ENCODE data around the gene MALT1.

Gene MALT1

DNA sequence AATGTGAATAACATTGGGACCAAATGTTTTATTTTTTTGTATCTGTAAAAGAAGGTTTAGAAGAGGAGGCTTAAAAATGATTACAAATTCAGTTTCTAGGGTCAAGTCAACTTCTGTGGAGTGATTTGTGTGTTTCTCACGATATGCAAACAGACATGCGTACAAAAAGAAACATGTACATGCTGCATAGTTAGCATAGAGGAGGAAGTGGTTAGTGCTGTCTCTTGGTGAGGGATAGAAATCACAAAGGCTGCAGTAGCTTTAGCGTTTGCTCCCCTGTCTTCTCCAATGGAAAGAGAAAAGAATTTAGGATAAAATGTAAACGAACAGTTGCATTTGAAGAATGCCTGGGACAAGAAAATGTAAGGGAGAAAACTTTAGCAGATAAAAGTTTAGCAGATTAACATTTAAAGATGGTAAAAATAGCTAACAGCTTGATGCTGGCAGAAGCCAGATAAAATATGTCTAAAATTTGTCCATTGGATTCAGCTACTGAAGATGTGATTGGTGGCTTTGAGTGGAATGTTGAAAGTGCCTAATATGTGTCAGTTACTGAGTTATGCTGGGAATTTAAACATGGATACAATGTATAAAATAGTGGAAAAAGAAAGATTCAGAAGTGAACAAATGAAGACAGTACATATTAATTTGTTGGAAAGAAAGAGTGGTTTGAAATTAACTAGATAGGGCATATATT is 44.9 kb downstream of the MALT1 start:
- TF ChIP-seq, protein P1, sequence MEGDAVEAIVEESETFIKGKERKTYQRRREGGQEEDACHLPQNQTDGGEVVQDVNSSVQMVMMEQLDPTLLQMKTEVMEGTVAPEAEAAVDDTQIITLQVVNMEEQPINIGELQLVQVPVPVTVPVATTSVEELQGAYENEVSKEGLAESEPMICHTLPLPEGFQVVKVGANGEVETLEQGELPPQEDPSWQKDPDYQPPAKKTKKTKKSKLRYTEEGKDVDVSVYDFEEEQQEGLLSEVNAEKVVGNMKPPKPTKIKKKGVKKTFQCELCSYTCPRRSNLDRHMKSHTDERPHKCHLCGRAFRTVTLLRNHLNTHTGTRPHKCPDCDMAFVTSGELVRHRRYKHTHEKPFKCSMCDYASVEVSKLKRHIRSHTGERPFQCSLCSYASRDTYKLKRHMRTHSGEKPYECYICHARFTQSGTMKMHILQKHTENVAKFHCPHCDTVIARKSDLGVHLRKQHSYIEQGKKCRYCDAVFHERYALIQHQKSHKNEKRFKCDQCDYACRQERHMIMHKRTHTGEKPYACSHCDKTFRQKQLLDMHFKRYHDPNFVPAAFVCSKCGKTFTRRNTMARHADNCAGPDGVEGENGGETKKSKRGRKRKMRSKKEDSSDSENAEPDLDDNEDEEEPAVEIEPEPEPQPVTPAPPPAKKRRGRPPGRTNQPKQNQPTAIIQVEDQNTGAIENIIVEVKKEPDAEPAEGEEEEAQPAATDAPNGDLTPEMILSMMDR (conservative IDR thresholded peaks at IDR 0.05; ENCODE audit: low read depth), result no peak
- POLR2A ChIA-PET (ENCODE audit: low non-redundant PET), result no interaction called here
- no peak overlapping the region for H3K27ac ChIP-seq
- CTCF ChIA-PET, result interaction anchor here (0.7 kb wide), 1 partner anchor 768 kb away, joined by 7 read pairs; no protein-coding TSS in a partner anchor
- no peak for DNase-seq (ENCODE audit: low spot score)

DNA sequence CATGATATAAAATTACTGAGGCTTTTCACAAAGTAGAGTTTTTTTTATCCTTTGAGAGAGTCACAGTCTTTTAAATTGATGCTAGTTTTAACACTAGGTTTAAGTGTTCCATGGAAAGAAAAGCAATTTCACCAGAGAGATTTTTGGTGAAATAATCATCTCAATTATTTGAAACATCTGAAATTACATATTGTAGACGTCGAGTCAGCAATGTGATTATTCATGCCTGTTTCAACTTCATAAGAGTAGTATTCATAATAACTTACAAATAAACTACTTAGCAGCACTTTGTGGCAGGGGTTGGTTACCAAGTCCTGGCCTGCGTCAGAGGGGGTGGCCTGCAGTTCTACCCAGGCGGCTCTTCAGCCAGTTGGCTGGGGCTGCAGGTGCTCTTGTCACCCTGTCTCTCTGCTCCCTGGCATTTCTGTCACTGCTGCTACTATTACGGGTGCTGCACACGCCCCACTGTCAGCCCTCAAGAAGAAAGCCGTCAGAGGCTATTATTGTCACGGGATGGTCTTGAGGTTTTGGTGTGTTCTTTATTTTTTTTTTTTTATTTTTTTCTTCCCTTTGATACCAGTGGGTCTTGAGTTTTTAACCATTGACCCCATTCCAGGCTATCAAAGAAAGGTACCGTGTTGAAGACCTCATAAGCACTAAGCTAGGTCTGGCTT is 50.4 kb downstream of the MALT1 start:
- ChIA-PET CTCF (no interaction called here), POLR2A (ENCODE audit: low non-redundant PET) (no interaction called here)
- DNase-seq (ENCODE audit: low spot score), result no peak
- H3K27ac ChIP-seq, result no peak overlapping the region
- TF ChIP-seq, protein P1 (conservative IDR thresholded peaks at IDR 0.05; ENCODE audit: low read depth), result no peak

DNA sequence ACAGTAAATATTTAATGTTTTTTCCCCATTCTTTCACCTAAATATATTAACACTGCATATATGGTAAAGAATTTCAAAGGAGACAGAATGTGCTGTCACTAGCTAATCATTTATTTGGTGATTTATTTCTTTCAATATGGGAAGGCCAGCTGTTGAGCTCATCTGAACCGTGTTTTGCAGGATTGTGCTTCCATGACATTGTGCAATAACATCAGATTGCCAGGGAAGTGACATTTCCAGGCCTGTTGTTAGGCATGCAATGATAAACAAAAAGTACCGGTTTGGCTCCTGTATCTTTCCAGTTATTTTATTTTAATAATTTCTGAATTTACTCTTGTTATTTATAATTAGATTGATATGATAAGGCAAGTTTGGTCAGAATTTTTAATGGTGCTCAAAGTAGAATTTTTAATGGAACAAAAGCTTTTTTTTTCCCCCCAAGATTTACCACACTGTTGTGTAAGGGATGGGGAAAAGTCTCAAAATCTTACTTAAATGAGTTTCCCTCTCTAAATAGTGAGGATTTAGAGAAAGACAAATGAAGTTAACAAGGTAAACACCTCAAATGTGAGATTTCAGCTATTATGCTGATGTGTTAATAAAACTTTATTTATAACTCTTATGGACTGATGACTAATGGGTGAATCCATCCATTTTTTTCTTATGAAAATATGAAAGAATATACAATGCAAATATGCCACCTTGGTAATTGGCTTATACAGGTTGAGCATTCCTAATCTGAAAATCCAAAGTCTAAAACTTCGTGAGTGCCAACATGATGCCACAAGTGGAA is 52.7 kb downstream of the MALT1 start:
- ChIA-PET POLR2A (ENCODE audit: low non-redundant PET) (no interaction called here), CTCF (interaction anchor here (0.6 kb wide), 1 partner anchor 155 kb away, joined by 3 read pairs; no protein-coding TSS in a partner anchor)
- DNase-seq (ENCODE audit: low spot score), result no peak

DNA sequence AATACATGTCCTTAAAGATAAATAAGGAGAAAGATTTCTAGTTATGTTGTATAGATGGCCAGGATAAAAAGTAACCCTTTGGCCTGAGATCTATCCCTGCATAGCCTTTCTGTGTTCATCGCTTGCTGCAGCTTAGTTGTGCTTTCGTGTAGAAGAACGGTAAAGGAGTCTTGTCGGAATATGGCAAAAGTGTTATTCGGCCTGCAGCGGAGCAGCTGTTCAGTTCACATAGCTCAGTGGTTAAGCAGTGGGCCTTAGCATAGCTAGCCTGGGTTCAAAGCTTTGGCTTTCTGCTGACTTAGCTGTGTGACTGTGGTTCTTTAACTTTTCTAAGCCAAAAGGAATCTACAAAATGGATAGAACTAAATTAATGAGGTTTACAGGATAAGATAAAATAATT is 55.4 kb downstream of the MALT1 start:
- CTCF ChIA-PET, result no interaction called here
- POLR2A ChIA-PET (ENCODE audit: low non-redundant PET), result no interaction called here
- TF ChIP-seq, protein P1 (conservative IDR thresholded peaks at IDR 0.05; ENCODE audit: low read depth), result no peak

More for the DNA sequence above, 52.7 kb downstream of the MALT1 start:
- H3K27ac ChIP-seq, result no peak overlapping the region
- TF ChIP-seq, protein P1 (conservative IDR thresholded peaks at IDR 0.05; ENCODE audit: low read depth), result no peak

DNA sequence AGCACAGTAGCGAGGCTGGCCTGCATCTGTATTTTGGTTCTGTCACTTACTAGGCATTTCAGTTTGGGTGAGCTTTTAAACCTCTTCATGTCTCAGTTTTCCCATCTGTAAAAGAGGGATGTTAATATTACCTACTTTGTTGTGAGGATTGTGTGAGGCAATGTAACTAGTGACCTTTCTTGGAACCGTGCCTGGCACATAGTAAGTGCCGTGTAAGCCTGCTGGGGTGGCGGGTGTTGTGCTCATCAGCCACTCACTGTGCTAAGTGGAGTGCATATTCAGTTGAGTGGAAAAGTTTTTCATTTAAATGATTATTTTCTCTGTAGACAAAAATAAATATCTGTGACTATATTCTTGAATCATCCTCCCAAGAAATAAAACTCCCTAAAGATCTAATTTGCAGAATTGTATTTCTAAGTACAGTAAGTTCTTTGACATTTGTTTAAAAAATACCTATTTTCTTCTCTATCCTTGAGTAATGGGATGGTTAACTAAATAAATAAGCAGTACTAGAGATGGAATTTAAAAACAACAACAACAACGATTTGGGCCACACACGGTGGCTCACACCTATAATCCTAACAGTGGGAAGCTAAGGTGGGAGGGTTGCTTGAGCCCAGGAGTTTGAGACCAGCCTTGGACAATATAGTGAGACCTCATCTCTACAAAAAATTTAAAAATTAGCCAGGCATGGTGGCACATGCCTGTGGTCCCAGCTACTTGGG is 56.7 kb downstream of the MALT1 start:
- CTCF ChIA-PET, result no interaction called here
- DNase-seq (ENCODE audit: low spot score), result no peak
- POLR2A ChIA-PET (ENCODE audit: low non-redundant PET), result no interaction called here
- TF ChIP-seq, protein P1 (conservative IDR thresholded peaks at IDR 0.05; ENCODE audit: low read depth), result no peak
- no peak overlapping the region for H3K27ac ChIP-seq

More for the DNA sequence above, 55.4 kb downstream of the MALT1 start:
- H3K27ac ChIP-seq, result no peak overlapping the region
- no peak for DNase-seq (ENCODE audit: low spot score)

DNA sequence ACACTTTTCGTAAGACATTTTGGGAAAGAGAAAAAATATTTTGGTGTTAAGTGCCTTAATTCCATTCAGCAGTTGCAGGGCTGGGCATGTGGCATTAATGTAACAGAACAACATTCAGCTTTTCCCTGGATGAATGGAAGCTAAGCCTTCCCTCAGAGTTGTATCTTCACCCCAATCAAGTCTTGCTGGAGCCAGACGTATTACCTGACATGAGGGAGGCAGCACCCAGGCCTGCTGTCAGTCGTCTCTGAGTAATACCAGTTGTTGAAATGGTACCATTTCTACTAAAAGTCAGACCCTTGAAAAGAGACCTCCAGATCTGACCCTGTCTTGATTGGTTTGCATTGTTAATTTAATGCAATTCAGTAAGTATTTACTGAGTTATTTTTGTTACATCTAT is 57.5 kb downstream of the MALT1 start:
- DNase-seq (ENCODE audit: low spot score), result no peak
- TF ChIP-seq, protein P1 (conservative IDR thresholded peaks at IDR 0.05; ENCODE audit: low read depth), result no peak
- no peak overlapping the region for H3K27ac ChIP-seq
- POLR2A ChIA-PET (ENCODE audit: low non-redundant PET), result no interaction called here
- CTCF ChIA-PET, result no interaction called here
